Lung (tissue), 12 donors: ENCODE data around the gene ARMC8. TPM values are rescaled to one million over a fixed set of nuclear protein-coding genes. Genes with fewer than 3 reads are reported as not detected.

Experiments
- ATAC-seq: fragments of 200-7000 bp; cut with Tn5 transposase; one replicate; pipeline ENCODE4 v1.9.1; 2020; ENCODE audit warnings: moderate number of reproducible peaks; ENCODE audit not compliant: insufficient read depth, low FRiP score
- DNase-seq, 3 donors: peaks; one replicate each; pipeline ENCODE4 v3.0.0-alpha.2; 2013 to 2017
- H3K27ac ChIP-seq, 2 donors: one replicate each; pipeline ENCODE4 v1.5.1; 2013; ENCODE audit warnings: mild to moderate bottlenecking in 2 of 2, moderate library complexity in 2 of 2, control low read depth in 1 of 2, inconsistent platforms in 1 of 2, low read depth in 1 of 2, low read length in 1 of 2
- H3K27me3 ChIP-seq, 3 donors: one replicate each; pipeline ENCODE4 v1.5.1; 2013; ENCODE audit warnings: low read length in 2 of 3; ENCODE audit not compliant: control insufficient read depth in 3 of 3, insufficient read depth in 3 of 3
- H3K36me3 ChIP-seq, 4 donors: one replicate each; pipeline ENCODE4 v1.5.1; 2013; ENCODE audit warnings: low read length in 4 of 4, mild to moderate bottlenecking in 1 of 4, moderate library complexity in 1 of 4; ENCODE audit not compliant: control insufficient read depth in 4 of 4, insufficient read depth in 4 of 4
- H3K4me1 ChIP-seq, 5 donors: one replicate each; pipeline ENCODE4 v1.5.1; 2013; ENCODE audit warnings: low read length in 5 of 5, mild to moderate bottlenecking in 2 of 5, moderate library complexity in 1 of 5; ENCODE audit not compliant: control insufficient read depth in 5 of 5, insufficient read depth in 5 of 5
- H3K4me3 ChIP-seq: one replicate; pipeline ENCODE4 v1.5.1; 2013; ENCODE audit warnings: mild to moderate bottlenecking, control low read depth, moderate library complexity
- H3K9ac ChIP-seq, 2 donors: one replicate each; pipeline ENCODE4 v1.5.1; 2013; ENCODE audit warnings: low read length in 2 of 2, control low read depth in 1 of 2; ENCODE audit not compliant: insufficient read depth in 1 of 2
- H3K9me3 ChIP-seq, 4 donors: one replicate each; pipeline ENCODE4 v1.5.1; 2013; ENCODE audit warnings: low read length in 3 of 4, mild to moderate bottlenecking in 1 of 4, moderate library complexity in 1 of 4; ENCODE audit not compliant: control insufficient read depth in 4 of 4, insufficient read depth in 3 of 4
- CTCF ChIP-seq: IDR thresholded peaks from 2 replicates; pipeline ENCODE4 v1.5.1; 2012; ENCODE audit warnings: mild to moderate bottlenecking; ENCODE audit errors: control extremely low read depth, extremely low read depth
- WGBS, 2 donors: extraction: QIAGEN DNeasy Blood & Tissue Kit; methylation state at CpG; one replicate each; pipeline ENCODE4 v1.1.7; 2013; 5-methylcytosine and 5-hydroxymethylcytosine counted together
- polyA plus RNA-seq, 2 donors: library from polyadenylated mRNA; stranded (reverse); fragments of 200-250 nt; gene quantifications; one replicate each; pipeline ENCODE4 v1.2.1, GENCODE V29; 2013
- total RNA-seq, 2 donors: library from RNA; depleted of rRNA in 1 of 2; stranded (reverse); fragments of >200 nt in 1 of 2; gene quantifications; one replicate each; pipeline ENCODE4 v1.2.1, GENCODE V29; 2014 to 2021
- donor health status: control.
- donor health status: control.
- donor health status: Bipolar disorder and iron deficiency.
- donor health status: healthy.
- donor health status: DM: yes; HTN: yes; CAD: no.

Gene ARMC8
- total and polyA plus RNA-seq, 4 donors, result 14.2 to 68.8 (median 37.9) TPM

GRCh38 chr3:138329127-138329983 lies 142.3 kb downstream of the ARMC8 start, which contains the start of gene NME9:
Gene NME9, minus strand, starts transcription at chr3:138329851. Its CDS starts 516 bp downstream, at chr3:138329335.
- WGBS, 2 donors, result 0 to 1% methylated on average over 61 to 62 of the region's 62 CpGs
- peak; percentile 94 for ATAC-seq
- peak; percentile 46 for TF ChIP-seq CTCF
- Histone ChIP-seq H3K4me3 (peak within 1 kb of the TSS; percentile 52), H3K27ac (peak within 1 kb of the TSS in 1 of 2 donors; percentile 63), H3K4me1 (peaks cover 0 to 14% (median 6%) of the 10 kb centered on the region in 5 donors), H3K36me3 (no peaks in the 10 kb centered on the region), H3K9ac (peak within 1 kb of the TSS; percentile 26 to 38), H3K27me3 (no peaks in the 10 kb centered on the region), H3K9me3 (no peaks in the 10 kb centered on the region)
- peak; percentile 87 to 91 (median 89) for DNase-seq

- no peak overlapping the region for H3K9ac ChIP-seq
- TF ChIP-seq CTCF, result no peak
- DNase-seq (no peak), ATAC-seq (no peak)
- WGBS, 2 donors, result 9 to 11% methylated on average over 7 of the region's 7 CpGs
- H3K27ac ChIP-seq, result peak overlapping the region in 1 of 2 donors; percentile 63
- H3K27me3 ChIP-seq, result no peaks in the 10 kb centered on the region
- H3K4me1 ChIP-seq, result peaks cover 0 to 14% (median 6%) of the 10 kb centered on the region in 5 donors
- H3K9me3 ChIP-seq, result no peaks in the 10 kb centered on the region
- H3K36me3 ChIP-seq, result no peaks in the 10 kb centered on the region
- peak overlapping the region; percentile 52 for H3K4me3 ChIP-seq
Observed at GRCh38 chr3:138329984-138330293, 142.8 kb downstream of the ARMC8 start.

GRCh38 chr3:138331143-138331894 lies 144.2 kb downstream of the ARMC8 start:
- Histone ChIP-seq H3K27ac (no peak overlapping the region), H3K4me1 (peaks cover 0 to 14% (median 6%) of the 10 kb centered on the region in 5 donors), H3K9ac (no peak overlapping the region), H3K4me3 (no peak overlapping the region), H3K9me3 (no peaks in the 10 kb centered on the region), H3K36me3 (no peaks in the 10 kb centered on the region), H3K27me3 (no peaks in the 10 kb centered on the region)
- no peak for TF ChIP-seq CTCF
- ATAC-seq (no peak), DNase-seq (no peak)
- WGBS, 2 donors, result 91 to 95% methylated on average over 6 of the region's 6 CpGs
